Subcutaneous adipose tissue (tissue), 4 donors: ENCODE data around the gene NRIP1. TPM values are rescaled to one million over a fixed set of nuclear protein-coding genes. Genes with fewer than 3 reads are reported as not detected.

ENCODE experiments used
- total RNA-seq, 4 donors: library from RNA; depleted of rRNA; stranded (reverse); fragments of >200 nt; gene quantifications; one replicate each; pipeline ENCODE4 v1.1.0, GENCODE V29; 2016
- TF ChIP-seq, protein P1 (sequence below): fragments of 450-650 bp; IDR thresholded peaks from one replicate; pipeline ENCODE4 v1.5.1; 2016; ENCODE audit warnings: low read depth, mild to moderate bottlenecking, control low read depth, antibody characterized with exemption, moderate library complexity

Gene NRIP1, protein sequence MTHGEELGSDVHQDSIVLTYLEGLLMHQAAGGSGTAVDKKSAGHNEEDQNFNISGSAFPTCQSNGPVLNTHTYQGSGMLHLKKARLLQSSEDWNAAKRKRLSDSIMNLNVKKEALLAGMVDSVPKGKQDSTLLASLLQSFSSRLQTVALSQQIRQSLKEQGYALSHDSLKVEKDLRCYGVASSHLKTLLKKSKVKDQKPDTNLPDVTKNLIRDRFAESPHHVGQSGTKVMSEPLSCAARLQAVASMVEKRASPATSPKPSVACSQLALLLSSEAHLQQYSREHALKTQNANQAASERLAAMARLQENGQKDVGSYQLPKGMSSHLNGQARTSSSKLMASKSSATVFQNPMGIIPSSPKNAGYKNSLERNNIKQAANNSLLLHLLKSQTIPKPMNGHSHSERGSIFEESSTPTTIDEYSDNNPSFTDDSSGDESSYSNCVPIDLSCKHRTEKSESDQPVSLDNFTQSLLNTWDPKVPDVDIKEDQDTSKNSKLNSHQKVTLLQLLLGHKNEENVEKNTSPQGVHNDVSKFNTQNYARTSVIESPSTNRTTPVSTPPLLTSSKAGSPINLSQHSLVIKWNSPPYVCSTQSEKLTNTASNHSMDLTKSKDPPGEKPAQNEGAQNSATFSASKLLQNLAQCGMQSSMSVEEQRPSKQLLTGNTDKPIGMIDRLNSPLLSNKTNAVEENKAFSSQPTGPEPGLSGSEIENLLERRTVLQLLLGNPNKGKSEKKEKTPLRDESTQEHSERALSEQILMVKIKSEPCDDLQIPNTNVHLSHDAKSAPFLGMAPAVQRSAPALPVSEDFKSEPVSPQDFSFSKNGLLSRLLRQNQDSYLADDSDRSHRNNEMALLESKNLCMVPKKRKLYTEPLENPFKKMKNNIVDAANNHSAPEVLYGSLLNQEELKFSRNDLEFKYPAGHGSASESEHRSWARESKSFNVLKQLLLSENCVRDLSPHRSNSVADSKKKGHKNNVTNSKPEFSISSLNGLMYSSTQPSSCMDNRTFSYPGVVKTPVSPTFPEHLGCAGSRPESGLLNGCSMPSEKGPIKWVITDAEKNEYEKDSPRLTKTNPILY (N-terminal part only)
- 100 to 1,000 TPM in 3 of 4 donors, 10 to 100 TPM in 1; 88.4 to 137 (median 118) TPM for total RNA-seq

DNA sequence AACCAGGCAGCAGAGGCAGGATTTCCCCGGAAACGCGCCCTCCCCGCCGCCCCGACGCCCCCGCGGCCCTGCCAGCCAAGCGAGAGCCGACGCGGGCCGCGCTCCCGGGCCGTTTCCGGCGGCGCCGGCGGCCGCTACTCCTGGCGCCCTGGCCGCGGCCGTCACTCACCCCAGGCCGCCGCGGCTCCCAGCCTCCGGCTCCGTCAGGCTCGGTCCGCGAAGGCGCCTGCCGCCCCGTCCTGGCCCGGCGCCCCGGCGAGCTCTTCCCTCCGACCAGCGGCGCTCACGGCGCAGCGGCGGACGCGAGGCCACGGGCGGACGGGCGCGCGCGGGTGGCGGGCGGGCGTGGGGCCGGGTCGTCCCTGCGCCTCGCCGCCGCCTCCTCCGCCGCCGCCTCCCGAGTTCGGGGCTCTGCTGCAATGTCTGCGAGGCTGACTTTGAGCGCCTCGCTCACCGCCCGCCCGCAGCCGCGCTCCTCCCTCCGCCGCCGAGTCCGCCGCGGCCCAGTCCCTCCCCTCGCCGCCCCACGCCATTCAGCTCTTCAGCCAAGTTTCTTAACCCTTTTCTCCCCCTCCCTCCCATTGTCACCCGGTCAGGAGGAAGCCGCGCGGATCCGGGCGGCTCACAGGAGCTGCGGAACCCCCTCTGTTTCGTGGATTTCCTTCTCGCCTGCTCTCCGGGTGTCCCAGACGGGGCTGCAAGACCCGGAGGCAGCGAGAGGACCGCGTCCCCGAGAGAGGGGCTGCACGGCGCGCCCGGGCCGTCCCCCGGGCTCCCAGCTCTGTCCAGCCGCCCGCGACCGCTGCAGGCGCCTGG is at the start of gene NRIP1:
Gene NRIP1 (minus strand): TSS at position 425 of the 816 bp plus-strand sequence. CDS start 96,808 bp downstream, outside the sequence.
- TF ChIP-seq, protein P1, sequence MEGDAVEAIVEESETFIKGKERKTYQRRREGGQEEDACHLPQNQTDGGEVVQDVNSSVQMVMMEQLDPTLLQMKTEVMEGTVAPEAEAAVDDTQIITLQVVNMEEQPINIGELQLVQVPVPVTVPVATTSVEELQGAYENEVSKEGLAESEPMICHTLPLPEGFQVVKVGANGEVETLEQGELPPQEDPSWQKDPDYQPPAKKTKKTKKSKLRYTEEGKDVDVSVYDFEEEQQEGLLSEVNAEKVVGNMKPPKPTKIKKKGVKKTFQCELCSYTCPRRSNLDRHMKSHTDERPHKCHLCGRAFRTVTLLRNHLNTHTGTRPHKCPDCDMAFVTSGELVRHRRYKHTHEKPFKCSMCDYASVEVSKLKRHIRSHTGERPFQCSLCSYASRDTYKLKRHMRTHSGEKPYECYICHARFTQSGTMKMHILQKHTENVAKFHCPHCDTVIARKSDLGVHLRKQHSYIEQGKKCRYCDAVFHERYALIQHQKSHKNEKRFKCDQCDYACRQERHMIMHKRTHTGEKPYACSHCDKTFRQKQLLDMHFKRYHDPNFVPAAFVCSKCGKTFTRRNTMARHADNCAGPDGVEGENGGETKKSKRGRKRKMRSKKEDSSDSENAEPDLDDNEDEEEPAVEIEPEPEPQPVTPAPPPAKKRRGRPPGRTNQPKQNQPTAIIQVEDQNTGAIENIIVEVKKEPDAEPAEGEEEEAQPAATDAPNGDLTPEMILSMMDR: no peak

DNA sequence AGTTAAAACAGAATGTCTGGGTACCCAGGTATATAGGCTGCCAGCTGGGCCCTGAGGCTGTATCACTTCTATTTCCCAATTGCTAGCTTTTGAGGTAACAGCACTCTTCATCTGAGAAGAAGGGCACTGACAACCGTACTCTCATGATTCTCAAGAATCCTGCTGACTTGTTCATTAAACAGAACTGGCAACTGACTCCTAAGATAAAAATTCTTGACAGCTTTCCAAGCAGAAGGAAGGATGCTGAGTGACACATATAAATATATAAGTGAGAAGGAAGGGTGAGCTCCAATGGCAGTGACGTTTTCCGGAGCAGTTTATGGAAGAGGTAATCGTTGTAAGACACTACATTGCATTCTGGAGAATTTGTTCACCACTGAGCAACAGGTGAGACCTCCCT is 48.1 kb upstream of the NRIP1 start:
- TF ChIP-seq, protein P1: no peak

DNA sequence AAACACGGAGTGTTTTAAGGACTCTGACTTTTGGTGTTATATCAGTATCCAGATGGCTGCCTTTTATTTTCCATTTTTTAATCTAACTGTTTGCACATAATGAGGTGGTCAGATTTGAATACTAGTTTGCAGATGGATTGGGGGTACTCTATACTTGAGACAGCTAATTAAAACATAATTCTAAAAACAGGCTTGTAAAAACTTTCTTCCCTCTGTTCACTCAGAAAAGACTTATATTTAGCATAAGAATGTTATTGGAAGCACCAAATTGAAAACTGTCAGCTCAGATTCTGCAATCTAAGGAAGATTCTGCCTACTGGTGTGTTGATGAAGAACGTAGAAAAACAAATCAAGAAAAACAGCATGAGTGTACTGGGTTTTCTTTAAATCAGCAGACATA is 44.0 kb upstream of the NRIP1 start:
- TF ChIP-seq, protein P1: no peak

DNA sequence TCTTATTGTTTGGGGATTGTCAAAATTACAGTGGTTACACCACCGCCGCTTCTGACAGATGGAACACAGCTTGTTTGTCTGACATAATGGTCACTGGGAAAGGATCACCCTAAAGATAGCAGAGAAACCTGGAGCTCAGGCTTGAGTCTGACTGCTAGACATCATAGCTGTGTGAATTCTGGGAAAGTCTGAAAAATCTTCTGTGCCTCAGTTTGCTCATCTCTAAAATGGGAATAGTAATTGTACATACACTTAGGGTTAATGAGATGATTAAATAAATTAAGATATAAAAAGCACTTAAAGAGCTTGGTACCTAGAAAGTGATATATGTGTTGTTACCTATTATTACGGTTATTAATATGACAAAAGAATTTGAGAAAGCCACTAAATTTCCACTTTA is 39.7 kb upstream of the NRIP1 start:
- TF ChIP-seq, protein P1: no peak

DNA sequence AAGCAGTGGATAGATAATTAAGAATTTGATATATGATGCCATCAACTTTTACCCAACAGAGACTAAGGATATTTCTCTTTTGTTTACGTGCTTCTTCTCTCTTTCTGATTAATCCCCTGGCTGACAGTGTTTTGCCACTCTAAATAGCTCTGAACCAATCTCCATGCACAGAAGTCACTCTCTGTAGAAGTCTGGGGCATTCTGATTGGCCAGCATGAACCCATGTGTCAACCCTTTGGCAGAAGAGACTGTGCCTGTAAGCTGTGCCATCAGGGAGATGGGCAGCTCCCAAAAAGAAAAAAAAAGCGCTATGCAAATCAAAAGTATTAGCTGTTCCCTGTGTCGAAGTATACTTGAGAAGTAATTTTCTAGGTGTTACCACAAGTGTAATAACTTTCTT is 34.1 kb upstream of the NRIP1 start:
- TF ChIP-seq, protein P1: no peak

DNA sequence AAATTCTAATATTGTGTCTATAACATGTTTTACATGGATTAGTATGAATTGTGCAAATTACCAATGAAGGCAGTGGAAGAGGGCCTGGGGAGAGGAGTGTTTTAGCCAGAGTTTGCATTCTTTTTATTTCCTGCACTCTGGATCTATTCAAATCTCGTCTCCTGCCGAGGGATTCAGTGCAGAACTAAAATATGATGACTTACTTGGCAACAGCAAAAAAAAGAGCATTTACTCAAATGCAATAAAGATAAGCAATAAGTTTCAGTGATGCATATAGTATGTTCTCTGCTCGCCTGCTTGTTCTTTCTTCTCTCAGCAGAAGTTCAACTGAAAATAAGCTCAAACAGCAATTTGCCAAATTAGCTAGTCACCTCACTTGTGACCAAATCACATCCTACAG is 33.4 kb upstream of the NRIP1 start:
- TF ChIP-seq, protein P1: no peak
